ENCODE data around the gene AHNAK.
A peak's percentile ranks its signal among the peaks of the same experiment; 100 is the strongest.

Gene AHNAK

DNA sequence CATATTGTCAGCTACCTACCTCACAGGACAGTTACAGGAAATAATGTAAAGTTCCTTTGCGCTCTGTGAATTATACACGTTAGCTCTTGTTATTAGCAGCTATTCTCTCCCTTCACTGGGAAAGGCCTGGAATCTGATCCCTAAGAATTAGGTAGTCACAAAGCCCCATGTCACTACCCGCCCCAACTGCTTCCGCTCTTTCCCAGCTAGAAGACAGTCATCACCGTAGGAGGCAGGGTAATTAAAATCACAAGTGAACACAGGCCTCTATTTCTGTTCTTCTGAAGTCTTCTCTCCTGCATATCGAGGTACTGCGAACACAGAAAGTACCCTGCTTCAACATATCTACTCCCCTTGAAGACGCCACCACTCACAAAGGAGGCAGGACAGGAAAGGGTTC is 12.6 kb upstream of the AHNAK start:
- no peak for TF ChIP-seq MYC (IDR thresholded peaks at IDR 0.05; ENCODE audit: low read depth, low read length)
- TF ChIP-seq, protein P1, sequence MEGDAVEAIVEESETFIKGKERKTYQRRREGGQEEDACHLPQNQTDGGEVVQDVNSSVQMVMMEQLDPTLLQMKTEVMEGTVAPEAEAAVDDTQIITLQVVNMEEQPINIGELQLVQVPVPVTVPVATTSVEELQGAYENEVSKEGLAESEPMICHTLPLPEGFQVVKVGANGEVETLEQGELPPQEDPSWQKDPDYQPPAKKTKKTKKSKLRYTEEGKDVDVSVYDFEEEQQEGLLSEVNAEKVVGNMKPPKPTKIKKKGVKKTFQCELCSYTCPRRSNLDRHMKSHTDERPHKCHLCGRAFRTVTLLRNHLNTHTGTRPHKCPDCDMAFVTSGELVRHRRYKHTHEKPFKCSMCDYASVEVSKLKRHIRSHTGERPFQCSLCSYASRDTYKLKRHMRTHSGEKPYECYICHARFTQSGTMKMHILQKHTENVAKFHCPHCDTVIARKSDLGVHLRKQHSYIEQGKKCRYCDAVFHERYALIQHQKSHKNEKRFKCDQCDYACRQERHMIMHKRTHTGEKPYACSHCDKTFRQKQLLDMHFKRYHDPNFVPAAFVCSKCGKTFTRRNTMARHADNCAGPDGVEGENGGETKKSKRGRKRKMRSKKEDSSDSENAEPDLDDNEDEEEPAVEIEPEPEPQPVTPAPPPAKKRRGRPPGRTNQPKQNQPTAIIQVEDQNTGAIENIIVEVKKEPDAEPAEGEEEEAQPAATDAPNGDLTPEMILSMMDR (IDR thresholded peaks at IDR 0.05; ENCODE audit: low read depth, low read length): no peak
- TF ChIP-seq, protein P2, sequence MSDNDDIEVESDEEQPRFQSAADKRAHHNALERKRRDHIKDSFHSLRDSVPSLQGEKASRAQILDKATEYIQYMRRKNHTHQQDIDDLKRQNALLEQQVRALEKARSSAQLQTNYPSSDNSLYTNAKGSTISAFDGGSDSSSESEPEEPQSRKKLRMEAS (IDR thresholded peaks at IDR 0.05; ENCODE audit: low read depth, low read length): no peak
- TF ChIP-seq POLR2A (IDR thresholded peaks at IDR 0.05; ENCODE audit: extremely low read depth, insufficient read length): no peak
- H3K4me3 ChIP-seq (ENCODE audit: low read depth, low read length): no peak overlapping the region
- no peak for DNase-seq (ENCODE audit: low read depth)

DNA sequence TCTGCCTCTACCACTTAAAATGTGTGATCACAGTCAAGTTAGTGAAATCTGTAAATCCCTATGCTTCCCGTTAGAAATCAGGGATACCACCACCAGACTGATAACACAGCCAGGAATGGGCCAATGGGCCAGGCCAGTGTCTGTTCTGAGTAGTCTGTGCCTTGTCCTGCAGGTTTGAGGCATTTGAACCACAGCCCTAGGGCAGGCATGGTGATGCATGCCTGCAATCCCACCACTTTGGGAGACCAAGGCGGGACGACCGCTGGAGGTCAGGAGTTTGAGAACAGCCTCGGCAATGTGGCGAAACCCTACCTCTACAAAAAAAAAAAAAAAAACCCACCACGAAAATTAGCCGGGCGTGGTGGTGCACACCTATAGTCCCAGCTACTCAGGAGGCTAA is 12.1 kb upstream of the AHNAK start:
- no peak for DNase-seq (ENCODE audit: low read depth)
- no peak overlapping the region for H3K4me3 ChIP-seq (ENCODE audit: low read depth, low read length)

DNA sequence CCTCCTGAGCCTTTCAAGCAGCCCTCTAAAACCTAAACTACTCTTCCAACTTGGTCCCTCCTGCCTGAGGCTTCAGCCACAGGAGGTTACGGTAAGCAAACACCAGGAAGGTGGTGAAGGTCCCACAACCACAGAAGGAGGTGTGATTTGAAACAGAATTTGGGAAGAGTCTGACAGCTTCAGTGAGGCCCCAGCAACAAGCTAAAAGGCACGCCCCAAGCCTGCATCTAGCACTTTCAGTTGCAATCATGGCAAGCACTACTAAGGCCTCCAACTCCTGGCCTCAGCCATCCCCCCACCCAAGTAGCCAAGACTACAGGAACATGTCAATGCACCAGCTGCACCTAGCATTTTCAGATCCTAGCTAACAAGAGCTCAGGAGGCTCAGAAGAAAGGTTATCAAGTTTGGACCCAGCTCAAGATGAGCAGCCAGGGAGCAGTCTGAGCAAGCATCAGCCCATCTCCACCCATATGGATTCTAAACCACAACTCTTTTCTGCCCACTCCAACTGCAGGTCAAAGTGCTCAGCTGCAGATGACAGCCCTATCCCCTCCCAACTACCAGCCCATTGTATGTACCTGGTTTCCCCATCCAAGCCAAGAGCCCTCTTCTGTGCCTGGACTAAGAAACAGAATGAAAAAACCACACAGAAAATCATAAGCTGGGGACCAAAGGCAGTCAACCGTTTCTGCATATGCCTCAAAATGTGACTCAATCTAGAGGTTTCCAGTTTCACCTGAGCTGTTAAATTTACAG is 10.4 kb upstream of the AHNAK start:
- TF ChIP-seq, protein P2 (IDR thresholded peaks at IDR 0.05; ENCODE audit: low read depth, low read length): no peak
- TF ChIP-seq MYC (IDR thresholded peaks at IDR 0.05; ENCODE audit: low read depth, low read length) (no peak), POLR2A (IDR thresholded peaks at IDR 0.05; ENCODE audit: extremely low read depth, insufficient read length) (no peak)
- TF ChIP-seq, protein P1 (IDR thresholded peaks at IDR 0.05; ENCODE audit: low read depth, low read length): no peak
- H3K4me3 ChIP-seq (ENCODE audit: low read depth, low read length): peak overlapping the region; percentile 5
- peak; percentile 86 for DNase-seq (ENCODE audit: low read depth)

More for the DNA sequence above, 12.1 kb upstream of the AHNAK start:
- TF ChIP-seq, protein P2 (IDR thresholded peaks at IDR 0.05; ENCODE audit: low read depth, low read length): no peak
- TF ChIP-seq POLR2A (IDR thresholded peaks at IDR 0.05; ENCODE audit: extremely low read depth, insufficient read length): peak; percentile 15

DNA sequence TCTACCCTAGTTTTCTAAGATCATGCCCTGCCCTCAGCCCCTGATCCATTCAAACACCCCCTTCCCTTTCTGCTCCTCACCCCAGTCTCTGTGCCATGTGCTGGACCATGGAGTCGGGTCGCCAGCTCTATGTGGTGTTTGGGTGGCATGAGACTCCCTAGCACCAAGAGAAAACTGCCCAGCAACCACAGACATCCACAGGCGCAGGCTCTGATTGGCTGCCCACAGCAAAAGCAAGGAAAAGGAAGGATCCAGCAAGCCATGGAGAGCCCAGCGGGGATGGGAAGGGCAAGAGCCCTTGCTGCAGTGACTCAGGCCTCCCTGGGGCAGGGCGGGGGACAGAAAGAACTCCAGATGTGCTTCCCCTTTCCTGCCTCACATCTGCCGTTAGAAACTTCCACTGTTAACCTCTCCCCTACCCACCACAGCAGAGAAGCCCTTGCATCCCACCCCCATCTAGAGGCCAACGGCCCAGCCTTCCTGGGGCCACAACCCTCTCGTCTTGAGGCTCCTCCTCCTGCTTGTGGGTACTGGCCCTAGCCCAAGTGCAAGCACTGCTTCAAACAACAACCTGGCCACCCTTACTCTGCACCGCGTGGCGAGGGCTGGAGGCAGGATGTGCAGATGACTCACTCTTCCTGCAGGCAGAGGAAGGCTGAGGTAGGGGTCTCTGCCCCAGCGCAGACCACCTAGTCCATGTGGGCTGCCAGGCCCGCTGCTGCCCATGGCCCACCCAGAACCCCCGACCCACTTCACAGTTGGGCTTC is 9.7 kb upstream of the AHNAK start:
- DNase-seq (ENCODE audit: low read depth): peak; percentile 100
- TF ChIP-seq MYC (IDR thresholded peaks at IDR 0.05; ENCODE audit: low read depth, low read length) (peak; percentile 99), POLR2A (IDR thresholded peaks at IDR 0.05; ENCODE audit: extremely low read depth, insufficient read length) (peak; percentile 19)
- TF ChIP-seq, protein P2 (IDR thresholded peaks at IDR 0.05; ENCODE audit: low read depth, low read length): peak; percentile 97
- TF ChIP-seq, protein P1 (IDR thresholded peaks at IDR 0.05; ENCODE audit: low read depth, low read length): no peak
- H3K4me3 ChIP-seq (ENCODE audit: low read depth, low read length): peak overlapping the region; percentile 33

DNA sequence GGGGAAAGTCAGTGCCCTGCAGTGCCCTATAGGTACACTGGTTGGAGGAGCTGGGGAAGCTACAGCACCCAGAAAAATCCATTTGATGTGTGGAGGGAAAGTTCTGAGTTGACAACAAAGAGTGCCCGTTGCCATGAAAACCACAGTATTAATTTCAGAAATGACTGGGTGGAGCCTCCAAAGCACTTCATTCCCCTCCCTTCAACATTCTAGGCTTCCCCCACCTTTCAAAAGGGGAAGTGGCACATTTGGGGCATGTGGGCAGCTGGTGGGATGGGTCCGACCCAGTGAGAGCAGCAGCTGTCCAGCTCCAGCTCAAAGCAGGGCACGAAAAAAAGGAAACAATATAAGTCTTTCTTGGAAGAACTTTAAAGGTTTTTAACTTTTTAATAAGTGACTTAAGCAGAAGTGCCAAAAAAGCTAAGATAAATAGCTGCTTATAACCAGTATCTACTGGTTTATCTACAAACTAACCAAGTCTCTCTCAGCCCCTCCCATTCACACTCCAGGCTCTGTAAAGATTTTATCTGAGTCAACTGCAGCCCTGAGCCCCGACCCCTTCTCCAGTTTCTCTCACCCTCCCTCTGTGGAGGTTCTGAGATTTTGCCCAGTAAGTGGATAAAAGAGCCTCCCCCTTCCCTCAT is 9.0 kb upstream of the AHNAK start:
- TF ChIP-seq POLR2A (IDR thresholded peaks at IDR 0.05; ENCODE audit: extremely low read depth, insufficient read length): no peak
- peak; percentile 74; the same call in 1 of the 2 replicates for TF ChIP-seq MYC (IDR thresholded peaks at IDR 0.05; ENCODE audit: low read depth, low read length)
- peak overlapping the region; percentile 33 for H3K4me3 ChIP-seq (ENCODE audit: low read depth, low read length)
- peak; percentile 94 for DNase-seq (ENCODE audit: low read depth)

DNA sequence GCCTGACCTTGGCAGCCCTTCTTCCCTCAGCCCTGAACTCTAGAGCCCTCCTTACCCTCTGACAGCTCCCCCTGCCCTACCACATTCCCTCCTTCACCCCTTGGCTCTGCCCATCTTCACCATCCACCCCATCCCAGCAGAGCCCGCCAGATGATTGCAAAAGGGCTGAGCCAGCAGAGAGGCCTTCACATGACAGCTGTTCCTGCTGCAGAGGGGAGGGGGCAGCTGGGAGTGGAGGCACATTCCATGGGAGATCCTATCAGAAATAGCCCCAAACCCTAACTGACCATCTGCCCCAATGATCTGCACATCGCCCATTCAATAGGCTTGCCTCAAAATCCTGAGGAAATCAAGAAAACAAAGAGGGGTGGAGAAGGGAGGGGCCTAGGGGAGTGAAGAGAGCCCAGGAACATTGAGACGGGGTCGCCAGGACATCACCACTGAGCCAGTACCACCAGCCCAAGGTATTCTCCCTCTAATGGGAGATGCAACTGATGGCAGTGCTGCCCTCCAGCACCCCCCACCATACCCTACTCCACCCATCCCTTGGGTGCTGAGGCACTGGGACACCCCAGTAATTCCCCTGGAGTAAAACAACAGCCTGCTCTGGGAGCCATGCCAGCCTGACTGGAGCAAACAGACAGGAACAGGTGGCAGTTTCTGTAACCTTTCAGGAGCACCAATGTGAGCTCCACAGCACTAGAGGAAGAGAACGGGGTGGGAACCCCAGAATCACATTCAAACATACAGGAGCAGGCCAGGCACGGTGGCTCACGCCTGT is 8.0 kb upstream of the AHNAK start:
- TF ChIP-seq, protein P2 (IDR thresholded peaks at IDR 0.05; ENCODE audit: low read depth, low read length): no peak
- TF ChIP-seq POLR2A (IDR thresholded peaks at IDR 0.05; ENCODE audit: extremely low read depth, insufficient read length) (no peak), MYC (IDR thresholded peaks at IDR 0.05; ENCODE audit: low read depth, low read length) (no peak)
- TF ChIP-seq, protein P1 (IDR thresholded peaks at IDR 0.05; ENCODE audit: low read depth, low read length): no peak
- no peak overlapping the region for H3K4me3 ChIP-seq (ENCODE audit: low read depth, low read length)

More for the DNA sequence above, 8.0 kb upstream of the AHNAK start:
- DNase-seq (ENCODE audit: low read depth): no peak
